ENCODE measurements around the gene DPYD.

DNA sequence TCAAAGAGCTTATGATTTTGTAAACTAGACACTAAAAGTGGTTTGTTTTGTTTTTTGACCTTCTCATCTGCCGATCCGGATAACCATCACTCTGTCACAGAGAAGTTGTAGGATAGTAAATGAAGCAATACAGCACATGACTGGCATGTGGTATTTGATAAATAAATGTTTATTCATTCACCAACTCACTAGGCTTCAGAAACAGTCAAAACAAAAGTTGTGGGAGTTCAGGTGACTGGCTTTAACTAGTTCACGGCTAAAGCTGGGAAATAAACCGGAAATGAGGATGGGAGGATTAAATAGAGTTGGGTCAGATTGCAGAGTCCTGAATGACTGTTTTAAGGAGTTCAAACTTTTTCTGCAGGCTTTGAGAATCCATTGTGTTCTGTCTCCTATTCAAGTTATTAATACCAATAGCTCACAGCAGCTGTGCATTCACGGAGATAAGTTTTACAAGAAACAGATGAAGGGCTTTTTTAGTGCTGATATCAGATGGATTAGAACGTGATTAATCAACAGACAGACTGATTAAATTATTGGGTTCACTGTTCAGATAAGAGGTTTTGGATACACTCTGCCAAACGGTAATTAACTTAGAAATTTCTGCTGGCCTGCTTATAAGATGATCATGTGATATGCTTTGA, 463.3 kb downstream of the DPYD start:
- TF ChIP-seq, protein P1, sequence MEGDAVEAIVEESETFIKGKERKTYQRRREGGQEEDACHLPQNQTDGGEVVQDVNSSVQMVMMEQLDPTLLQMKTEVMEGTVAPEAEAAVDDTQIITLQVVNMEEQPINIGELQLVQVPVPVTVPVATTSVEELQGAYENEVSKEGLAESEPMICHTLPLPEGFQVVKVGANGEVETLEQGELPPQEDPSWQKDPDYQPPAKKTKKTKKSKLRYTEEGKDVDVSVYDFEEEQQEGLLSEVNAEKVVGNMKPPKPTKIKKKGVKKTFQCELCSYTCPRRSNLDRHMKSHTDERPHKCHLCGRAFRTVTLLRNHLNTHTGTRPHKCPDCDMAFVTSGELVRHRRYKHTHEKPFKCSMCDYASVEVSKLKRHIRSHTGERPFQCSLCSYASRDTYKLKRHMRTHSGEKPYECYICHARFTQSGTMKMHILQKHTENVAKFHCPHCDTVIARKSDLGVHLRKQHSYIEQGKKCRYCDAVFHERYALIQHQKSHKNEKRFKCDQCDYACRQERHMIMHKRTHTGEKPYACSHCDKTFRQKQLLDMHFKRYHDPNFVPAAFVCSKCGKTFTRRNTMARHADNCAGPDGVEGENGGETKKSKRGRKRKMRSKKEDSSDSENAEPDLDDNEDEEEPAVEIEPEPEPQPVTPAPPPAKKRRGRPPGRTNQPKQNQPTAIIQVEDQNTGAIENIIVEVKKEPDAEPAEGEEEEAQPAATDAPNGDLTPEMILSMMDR (IDR thresholded peaks at IDR 0.05) = no peak
- no peak for TF ChIP-seq ZFX (IDR thresholded peaks at IDR 0.05; ENCODE audit: borderline replicate concordance)
